HG02588 (cell line): ENCODE results near the gene RBPJ.
A peak's percentile ranks its signal among the peaks of the same experiment; 100 is the strongest.
"Not testable (repeated sequence)": the region's sequence is repeated elsewhere in the genome, so short reads cannot be mapped to it uniquely, and the experiment has no call there.

Experiments used
- ATAC-seq: cut with Tn5 transposase; IDR thresholded peaks from one replicate; pipeline ENCODE4 v1.9.1; 2021; ENCODE audit warnings: mild to moderate bottlenecking, moderate library complexity; ENCODE audit not compliant: unreplicated experiment

RBPJ gene

GRCh38 chr4:26300314-26301307 lies 20.2 kb upstream of the RBPJ start:
- no peak for ATAC-seq

- no peak for ATAC-seq
These were observed 18.5 kb upstream of the RBPJ start for GRCh38 chr4:26302031-26302899.

GRCh38 chr4:26303008-26303407 lies 17.8 kb upstream of the RBPJ start:
- ATAC-seq, result no peak

GRCh38 chr4:26307037-26307800 lies 13.6 kb upstream of the RBPJ start:
- no peak for ATAC-seq

GRCh38 chr4:26308568-26308967 lies 12.2 kb upstream of the RBPJ start:
- no peak for ATAC-seq

- ATAC-seq, result no peak
These were observed 10.6 kb upstream of the RBPJ start for GRCh38 chr4:26310264-26310663.

GRCh38 chr4:26311633-26312032 lies 9.2 kb upstream of the RBPJ start:
- ATAC-seq, result no peak

- ATAC-seq, result not testable (repeated sequence)
These were observed 5.4 kb upstream of the RBPJ start for GRCh38 chr4:26315316-26315932.

GRCh38 chr4:26317766-26318165 lies 3.0 kb upstream of the RBPJ start:
- no peak for ATAC-seq

GRCh38 chr4:26319467-26319948 lies 1.3 kb upstream of the RBPJ start:
- ATAC-seq, result peak; percentile 70

GRCh38 chr4:26319949-26320537 lies 771 bp upstream of the RBPJ start:
- peak; percentile 12 for ATAC-seq

- no peak for ATAC-seq
These were observed 783 bp downstream of the RBPJ start for GRCh38 chr4:26321373-26322221.

GRCh38 chr4:26322346-26322745 lies 1.5 kb downstream of the RBPJ start:
- ATAC-seq, result no peak

GRCh38 chr4:26323821-26324220 lies 3.0 kb downstream of the RBPJ start:
- no peak for ATAC-seq

GRCh38 chr4:26325191-26325590 lies 4.4 kb downstream of the RBPJ start:
- no peak for ATAC-seq

- ATAC-seq, result no peak
These were observed 6.0 kb downstream of the RBPJ start for GRCh38 chr4:26326791-26327190.

- peak; percentile 78 for ATAC-seq
These were observed 9.5 kb downstream of the RBPJ start for GRCh38 chr4:26330186-26330787.

- no peak for ATAC-seq
These were observed 10.1 kb downstream of the RBPJ start for GRCh38 chr4:26330946-26331345.
